GM23248 (cell line): ENCODE results near the gene NIT1. TPM values are rescaled to one million over a fixed set of nuclear protein-coding genes. Genes with fewer than 3 reads are reported as not detected.
A peak's percentile ranks its signal among the peaks of the same experiment; 100 is the strongest.

ENCODE experiments used
- DNase-seq: peaks from one replicate; pipeline ENCODE4 v3.0.0-alpha.2; 2015
- H2AFZ ChIP-seq: fragments of 200-600 bp; sonication (generic); 2 replicates; pipeline ENCODE4 v1.6.1; 2016; ENCODE audit warnings: antibody characterized with exemption
- H3F3A ChIP-seq: fragments of 200-600 bp; sonication (generic); 2 replicates; pipeline ENCODE4 v1.6.1; 2016; ENCODE audit warnings: mild to moderate bottlenecking, antibody characterized with exemption, mixed run types; ENCODE audit not compliant: insufficient read depth
- H3K27ac ChIP-seq: fragments of 200-600 bp; sonication (generic); 2 replicates; pipeline ENCODE4 v1.5.1; 2016; ENCODE audit warnings: mild to moderate bottlenecking
- H3K27me3 ChIP-seq: fragments of 200-600 bp; sonication (generic); replicated peaks from 2 replicates; pipeline ENCODE4 v1.6.1; 2016; ENCODE audit warnings: mild to moderate bottlenecking; ENCODE audit not compliant: insufficient read depth
- H3K36me3 ChIP-seq: fragments of 200-600 bp; sonication (generic); 2 replicates; pipeline ENCODE4 v1.6.1; 2016; ENCODE audit warnings: low read depth, mild to moderate bottlenecking
- H3K4me1 ChIP-seq: fragments of 200-600 bp; sonication (generic); 2 replicates; pipeline ENCODE4 v1.6.1; 2016; ENCODE audit warnings: mild to moderate bottlenecking; ENCODE audit not compliant: insufficient read depth
- H3K4me2 ChIP-seq: fragments of 200-600 bp; sonication (generic); one replicate; pipeline ENCODE4 v1.6.1; 2016; ENCODE audit warnings: mild to moderate bottlenecking; ENCODE audit not compliant: unreplicated experiment
- H3K4me3 ChIP-seq: fragments of 200-600 bp; sonication (generic); 2 replicates; pipeline ENCODE4 v1.5.1; 2016; ENCODE audit warnings: mild to moderate bottlenecking
- H3K79me2 ChIP-seq: fragments of 200-600 bp; sonication (generic); 2 replicates; pipeline ENCODE4 v1.6.1; 2016; ENCODE audit warnings: mild to moderate bottlenecking; ENCODE audit not compliant: insufficient read depth
- H3K9ac ChIP-seq: fragments of 200-600 bp; sonication (generic); 2 replicates; pipeline ENCODE4 v1.6.1; 2016; ENCODE audit warnings: mild to moderate bottlenecking
- H3K9me2 ChIP-seq: fragments of 200-600 bp; sonication (generic); 2 replicates; pipeline ENCODE4 v1.6.1; 2016; ENCODE audit warnings: mixed run types, mild to moderate bottlenecking, moderate library complexity; ENCODE audit not compliant: insufficient read depth
- H3K9me3 ChIP-seq: fragments of 200-600 bp; sonication (generic); one replicate; pipeline ENCODE4 v1.6.1; 2017; ENCODE audit warnings: low read depth
- H4K20me1 ChIP-seq: fragments of 200-600 bp; sonication (generic); 2 replicates; pipeline ENCODE4 v1.6.0; 2016; ENCODE audit not compliant: insufficient read depth
- EZH2 ChIP-seq: fragments of 200-600 bp; sonication (generic); IDR thresholded peaks from 2 replicates; pipeline ENCODE4 v1.6.1; 2018; ENCODE audit warnings: antibody characterized with exemption, mild to moderate bottlenecking; ENCODE audit not compliant: insufficient read depth, poor library complexity, severe bottlenecking
- EZH2phosphoT487 ChIP-seq: fragments of 200-600 bp; sonication (generic); IDR thresholded peaks from 2 replicates; pipeline ENCODE4 v1.6.1; 2018; ENCODE audit warnings: antibody characterized with exemption, moderate library complexity, mild to moderate bottlenecking, low read depth; ENCODE audit not compliant: insufficient read depth
- WGBS, 2 experiments: methylation state at CpG; one replicate each; pipeline ENCODE4 v1.1.6; 2015 to 2017; ENCODE audit warnings: low lambda C conversion rate in 2 of 2, low coverage in 1 of 2; ENCODE audit errors: missing lambda C conversion rate in 2 of 2; 5-methylcytosine and 5-hydroxymethylcytosine counted together
- in situ Hi-C: fragments of 300-500 bp; cut with MboI; formaldehyde crosslinking; loops from 2 replicates; pipeline ENCODE4 v1.15.0; 2020
- polyA plus RNA-seq: library from polyadenylated mRNA; unstranded; fragments of >200 nt; fragmentation: Nextera tagmentation; extraction: Ambion mirVana; gene quantifications from 2 replicates; pipeline ENCODE4 v1.2.1, GENCODE V29; 2016
- total RNA-seq: library from RNA; depleted of rRNA; stranded (reverse); fragments of >200 nt; shearing (Covaris generic); gene quantifications from 2 replicates; pipeline ENCODE4 v1.2.3, GENCODE V29; 2014

NIT1 gene
- total and polyA plus RNA-seq, 2 experiments from 2014 or later, result 24.3 to 30.9 TPM

DNA sequence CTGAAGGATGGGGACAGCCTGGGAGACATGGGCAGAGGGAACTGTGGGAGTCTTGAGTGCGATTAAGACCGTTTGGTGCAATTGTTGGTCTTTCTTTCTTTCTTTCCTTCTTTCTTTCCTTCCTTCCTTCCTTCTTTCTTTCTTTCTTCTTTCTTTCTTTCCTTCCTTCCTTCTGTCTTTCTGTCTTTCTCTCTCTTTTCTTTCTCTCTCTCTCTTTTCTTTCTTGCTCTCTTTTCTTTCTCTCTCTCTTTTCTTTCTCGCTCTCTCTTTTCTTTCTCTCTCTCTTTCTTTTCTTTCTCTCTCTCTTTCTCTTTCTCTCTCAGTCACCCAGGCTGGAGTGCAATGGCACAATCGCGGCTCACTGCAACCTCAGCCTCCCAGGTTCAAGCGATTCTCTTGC lies 22.7 kb upstream of the NIT1 start:
- H3F3A ChIP-seq, result peaks cover 23% of the 10 kb centered on the region; the same call in 1 of the 2 replicates
- no peaks in the 10 kb centered on the region for H3K79me2 ChIP-seq
- H3K4me1 ChIP-seq, result peaks cover 34% of the 10 kb centered on the region
- no peaks in the 10 kb centered on the region for H3K27me3 ChIP-seq
- no peaks in the 10 kb centered on the region for H4K20me1 ChIP-seq
- 97 to 98% methylated on average over 6 of the region's 6 CpGs for WGBS, 2 experiments
- TF ChIP-seq EZH2phosphoT487 (no peak), EZH2 (no peak)
- DNase-seq, result no peak
- H3K9ac ChIP-seq, result no peak overlapping the region
- no peak overlapping the region for H3K27ac ChIP-seq
- in situ Hi-C loops, result loop anchor here (5.0 to 10.0 kb wide), 2 partner anchors 48 to 100 kb away; partner anchors contain the start of gene USF1
- H2AFZ ChIP-seq, result no peak overlapping the region
- H3K36me3 ChIP-seq, result no peaks in the 10 kb centered on the region
- no peaks in the 10 kb centered on the region for H3K9me2 ChIP-seq
- H3K4me3 ChIP-seq, result no peak overlapping the region
- no peaks in the 10 kb centered on the region for H3K9me3 ChIP-seq
- H3K4me2 ChIP-seq, result no peak overlapping the region

- no peak overlapping the region for H3K9ac ChIP-seq
- no peaks in the 10 kb centered on the region for H3K27me3 ChIP-seq
- peaks cover 19% of the 10 kb centered on the region; the same call in 1 of the 2 replicates for H3F3A ChIP-seq
- no peak overlapping the region for H3K4me3 ChIP-seq
- H3K9me3 ChIP-seq, result no peaks in the 10 kb centered on the region
- H3K36me3 ChIP-seq, result no peaks in the 10 kb centered on the region
- peaks cover 34% of the 10 kb centered on the region for H3K4me1 ChIP-seq
- DNase-seq, result no peak
- no peaks in the 10 kb centered on the region for H3K79me2 ChIP-seq
- TF ChIP-seq EZH2 (no peak), EZH2phosphoT487 (no peak)
- H3K27ac ChIP-seq, result no peak overlapping the region
- in situ Hi-C loops, result loop anchor here (5.0 to 10.0 kb wide), 2 partner anchors 49 to 101 kb away; partner anchors contain the start of gene USF1
- no peaks in the 10 kb centered on the region for H4K20me1 ChIP-seq
- peak overlapping the region; percentile 19; the same call in 1 of the 2 replicates for H2AFZ ChIP-seq
- WGBS, 2 experiments, result 96 to 100% methylated on average over 2 of the region's 2 CpGs
- H3K9me2 ChIP-seq, result no peaks in the 10 kb centered on the region
- H3K4me2 ChIP-seq, result no peak overlapping the region
These were observed 21.9 kb upstream of the NIT1 start for GRCh38 chr1:161096015-161096414.

- WGBS, 2 experiments, result 0 to 13% methylated on average over 1 of the region's 1 CpG
- H3K79me2 ChIP-seq, result no peaks in the 10 kb centered on the region
- H3K36me3 ChIP-seq, result no peaks in the 10 kb centered on the region
- no peak overlapping the region for H3K4me2 ChIP-seq
- TF ChIP-seq EZH2phosphoT487 (no peak), EZH2 (no peak)
- peaks cover 34% of the 10 kb centered on the region for H3K4me1 ChIP-seq
- in situ Hi-C loops, result loop anchor here (5.0 to 10.0 kb wide), 2 partner anchors 49 to 102 kb away; partner anchors contain the start of gene USF1
- DNase-seq, result peak; percentile 91
- H4K20me1 ChIP-seq, result no peaks in the 10 kb centered on the region
- H3K27ac ChIP-seq, result no peak overlapping the region
- no peaks in the 10 kb centered on the region for H3K9me2 ChIP-seq
- peak overlapping the region; percentile 19; the same call in 1 of the 2 replicates for H2AFZ ChIP-seq
- no peak overlapping the region for H3K9ac ChIP-seq
- H3F3A ChIP-seq, result peaks cover 18% of the 10 kb centered on the region; the same call in 1 of the 2 replicates
- no peaks in the 10 kb centered on the region for H3K27me3 ChIP-seq
- H3K4me3 ChIP-seq, result no peak overlapping the region
- no peaks in the 10 kb centered on the region for H3K9me3 ChIP-seq
These were observed 21.4 kb upstream of the NIT1 start for GRCh38 chr1:161096530-161096929.

GRCh38 chr1:161098210-161099068 lies 19.5 kb upstream of the NIT1 start, which contains the start of gene KLHDC9:
Gene KLHDC9 (plus strand): TSS chr1:161098361. CDS start chr1:161098536, 175 bp downstream.
- Histone ChIP-seq H3K9me3 (no peaks in the 10 kb centered on the region), H3K79me2 (peaks cover 17% of the 10 kb centered on the region; the same call in 1 of the 2 replicates), H3K4me2 (peak within 1 kb of the TSS; percentile 98), H3K27ac (no peak within 1 kb of the TSS), H3K27me3 (no peaks in the 10 kb centered on the region), H3K4me3 (peak within 1 kb of the TSS; percentile 80), H4K20me1 (no peaks in the 10 kb centered on the region), H3K9ac (peak within 1 kb of the TSS; percentile 68), H2AFZ (peak within 1 kb of the TSS; percentile 83), H3K36me3 (no peaks in the 10 kb centered on the region), H3F3A (peaks cover 18% of the 10 kb centered on the region; the same call in 1 of the 2 replicates), H3K4me1 (peaks cover 18% of the 10 kb centered on the region), H3K9me2 (no peaks in the 10 kb centered on the region)
- TF ChIP-seq EZH2phosphoT487 (no peak), EZH2 (no peak)
- 8% methylated on average over 68 to 69 of the region's 71 CpGs for WGBS, 2 experiments
- DNase-seq, result peak; percentile 79
- in situ Hi-C loops, result loop anchor here (5.0 to 10.0 kb wide), 2 partner anchors 51 to 104 kb away; partner anchors contain the start of gene USF1
